ENCODE results near the gene JAM3.
"Not testable (repeated sequence)": the region's sequence is repeated elsewhere in the genome, so short reads cannot be mapped to it uniquely, and the experiment has no call there.

Gene JAM3

GRCh38 chr11:134063124-134063495 is 5.8 kb upstream of the JAM3 start:
- DNase-seq = no peak

- no peak for DNase-seq
Observed at GRCh38 chr11:134063991-134064747, 4.7 kb upstream of the JAM3 start.

GRCh38 chr11:134065381-134065780 is 3.5 kb upstream of the JAM3 start:
- no peak for DNase-seq

- DNase-seq = no peak
Observed at GRCh38 chr11:134066943-134067885, 1.7 kb upstream of the JAM3 start.

- peak; percentile 66 for DNase-seq
Observed at GRCh38 chr11:134069426-134070341, 812 bp downstream of the JAM3 start.

GRCh38 chr11:134070342-134070845 is 1.5 kb downstream of the JAM3 start:
- DNase-seq = no peak

GRCh38 chr11:134071306-134071705 is 2.4 kb downstream of the JAM3 start:
- no peak for DNase-seq

GRCh38 chr11:134071766-134072402 is 3.0 kb downstream of the JAM3 start:
- no peak for DNase-seq

- DNase-seq = no peak
Observed at GRCh38 chr11:134072844-134073243, 4.0 kb downstream of the JAM3 start.

- no peak for DNase-seq
Observed at GRCh38 chr11:134074346-134074745, 5.5 kb downstream of the JAM3 start.

- DNase-seq = no peak
Observed at GRCh38 chr11:134074766-134075165, 5.9 kb downstream of the JAM3 start.

- no peak for DNase-seq
Observed at GRCh38 chr11:134079317-134079716, 10.4 kb downstream of the JAM3 start.

GRCh38 chr11:134081258-134081657 is 12.4 kb downstream of the JAM3 start:
- DNase-seq = not testable (repeated sequence)

GRCh38 chr11:134082990-134083389 is 14.1 kb downstream of the JAM3 start:
- DNase-seq = no peak

GRCh38 chr11:134086376-134086775 is 17.5 kb downstream of the JAM3 start:
- no peak for DNase-seq

GRCh38 chr11:134092006-134092405 is 23.1 kb downstream of the JAM3 start:
- DNase-seq = not testable (repeated sequence)

GRCh38 chr11:134097166-134097565 is 28.3 kb downstream of the JAM3 start:
- DNase-seq = no peak

GRCh38 chr11:134098566-134099184 is 29.8 kb downstream of the JAM3 start:
- DNase-seq = no peak

- DNase-seq = no peak
Observed at GRCh38 chr11:134100171-134100570, 31.3 kb downstream of the JAM3 start.

GRCh38 chr11:134101282-134101681 is 32.4 kb downstream of the JAM3 start:
- DNase-seq = no peak

- no peak for DNase-seq
Observed at GRCh38 chr11:134110252-134110815, 41.5 kb downstream of the JAM3 start.
